Bladder microvascular endothelial cell (primary cell): Measurements from ENCODE around the gene MCCC1. TPM values are rescaled to one million over a fixed set of nuclear protein-coding genes. Genes with fewer than 3 reads are reported as not detected.

Experiments used
- total RNA-seq: library from RNA; depleted of rRNA; stranded (reverse); fragments of >200 nt; gene quantifications from 2 replicates; pipeline ENCODE4 v1.2.3, GENCODE V29; 2014

Gene MCCC1
- total RNA-seq = 18.6 and 22.5 TPM in 2 replicates

DNA sequence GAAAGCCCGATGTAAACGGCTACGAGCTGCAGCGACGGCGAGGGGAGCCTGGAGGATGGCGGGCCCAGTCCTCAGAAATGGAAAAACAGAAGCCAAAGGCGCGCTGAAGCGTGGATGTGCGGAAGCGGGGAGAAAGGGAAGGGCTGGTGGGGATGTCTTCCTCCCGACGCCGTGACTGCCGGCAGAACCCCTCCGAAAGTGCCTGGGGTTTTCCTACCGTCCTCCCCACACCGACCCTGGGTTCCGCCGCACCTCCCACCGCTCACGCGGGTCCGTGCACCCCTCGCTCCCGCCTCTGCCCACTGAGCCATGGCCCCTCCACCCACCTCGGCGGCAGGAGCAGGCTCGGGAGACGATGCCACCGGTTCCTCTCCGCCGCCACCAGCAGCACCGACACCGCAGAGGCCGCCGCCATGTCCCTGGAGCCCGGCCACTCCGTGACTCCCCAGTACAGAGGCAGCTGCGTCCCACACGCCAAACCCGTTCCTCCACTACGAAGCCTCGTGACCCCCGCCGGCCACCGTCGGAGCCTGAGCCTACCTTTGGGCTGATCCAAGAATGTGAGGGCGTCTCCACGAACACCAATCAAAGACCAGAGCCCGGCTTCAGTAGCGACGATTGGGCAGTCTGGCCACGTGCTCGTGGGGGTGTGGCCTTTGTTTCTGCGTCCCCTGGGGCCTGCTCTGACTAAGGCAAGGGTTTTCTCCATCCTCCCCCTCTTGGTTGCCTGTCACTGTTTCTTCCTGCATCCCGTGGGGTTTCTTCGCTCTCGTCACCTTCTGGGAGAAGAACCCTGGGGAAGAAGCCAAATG, at the start of gene MCCC1:
MCCC1 (minus strand) TSS at position 471 of the 812 bp plus-strand sequence; CDS start at position 415, 56 bp downstream.

DNA sequence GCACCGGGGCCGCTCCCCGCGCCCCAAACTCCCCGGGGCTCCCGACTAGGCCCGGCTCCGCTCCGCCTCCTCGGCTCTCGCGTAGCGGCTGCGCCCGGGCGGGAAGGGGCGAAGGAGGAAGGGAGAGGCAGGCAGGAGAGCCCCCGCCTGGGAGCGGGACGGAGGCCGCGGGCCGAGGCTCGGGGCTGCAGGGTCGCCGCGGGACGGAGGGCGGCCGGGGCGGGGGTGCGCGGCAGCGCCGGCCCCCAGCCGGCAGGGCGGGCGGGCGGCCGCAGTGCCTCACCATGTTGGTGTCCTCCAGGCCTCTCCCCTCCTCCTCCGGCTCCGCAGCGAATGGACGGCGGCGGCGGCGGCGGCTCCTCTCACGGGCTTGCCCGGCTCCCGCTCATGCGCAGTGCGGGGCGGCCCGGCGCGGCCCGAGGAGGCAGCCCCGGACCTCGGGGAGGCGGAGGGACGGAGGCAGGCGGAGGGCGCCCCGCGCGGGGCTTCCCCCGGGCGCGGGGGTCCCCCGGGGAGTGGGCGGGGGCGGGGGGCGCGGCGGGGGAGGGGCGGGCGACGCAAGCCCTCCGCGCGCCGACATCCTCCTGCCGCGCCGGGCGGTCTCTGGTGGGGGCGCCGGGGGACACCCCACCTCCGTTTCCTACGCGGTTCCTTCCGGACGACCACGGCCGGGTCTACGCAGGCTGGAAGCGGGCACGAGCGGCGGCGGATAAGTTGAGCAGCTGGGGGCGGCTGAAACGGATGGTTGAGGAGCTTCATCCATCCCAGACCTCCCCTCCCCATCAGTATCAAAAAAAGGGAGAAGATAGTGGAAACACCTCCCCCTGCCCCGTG, 118.9 kb downstream of the MCCC1 start, which contains the start of gene DCUN1D1:
DCUN1D1 (minus strand) TSS at position 335 of the 834 bp plus-strand sequence; CDS start at position 286, 49 bp downstream.

Other genes with a start within 250 kb of the MCCC1 start
- gene DCUN1D1, start 119.0 kb downstream of the MCCC1 start, total RNA-seq = 13.3 and 32.7 TPM in 2 replicates
- 7.3 and 58.0 TPM in 2 replicates for gene LAMP3, start 63.2 kb upstream of the MCCC1 start, total RNA-seq
- 11.0 and 32.7 TPM in 2 replicates for gene B3GNT5, start 153.8 kb upstream of the MCCC1 start, total RNA-seq